GM21717 (cell line): ENCODE results near the gene LRRC30.

ENCODE experiments used
- ATAC-seq: cut with Tn5 transposase; IDR thresholded peaks from one replicate; pipeline ENCODE4 v1.9.1; 2021; ENCODE audit warnings: mild to moderate bottlenecking, moderate library complexity; ENCODE audit not compliant: unreplicated experiment

LRRC30 gene

DNA sequence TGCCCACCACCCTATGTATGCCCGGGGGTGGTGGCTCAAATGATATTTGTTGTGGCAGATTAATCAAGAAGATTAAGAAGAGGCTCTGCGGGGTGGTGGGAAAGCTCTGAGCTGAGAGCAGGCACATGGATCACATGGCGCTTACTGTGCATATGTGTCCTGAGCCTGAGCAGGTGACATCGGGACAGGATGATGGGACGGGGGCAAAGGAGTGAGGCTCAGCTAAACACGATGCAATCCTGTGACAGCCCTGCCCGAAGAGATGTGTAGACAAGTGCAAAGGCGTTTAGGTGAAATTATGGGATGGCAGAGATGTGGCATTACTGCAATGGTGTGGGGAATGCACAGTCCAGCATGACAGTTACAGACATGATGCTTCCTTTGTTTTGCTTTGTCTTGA, 6.0 kb downstream of the LRRC30 start:
- ATAC-seq = no peak

DNA sequence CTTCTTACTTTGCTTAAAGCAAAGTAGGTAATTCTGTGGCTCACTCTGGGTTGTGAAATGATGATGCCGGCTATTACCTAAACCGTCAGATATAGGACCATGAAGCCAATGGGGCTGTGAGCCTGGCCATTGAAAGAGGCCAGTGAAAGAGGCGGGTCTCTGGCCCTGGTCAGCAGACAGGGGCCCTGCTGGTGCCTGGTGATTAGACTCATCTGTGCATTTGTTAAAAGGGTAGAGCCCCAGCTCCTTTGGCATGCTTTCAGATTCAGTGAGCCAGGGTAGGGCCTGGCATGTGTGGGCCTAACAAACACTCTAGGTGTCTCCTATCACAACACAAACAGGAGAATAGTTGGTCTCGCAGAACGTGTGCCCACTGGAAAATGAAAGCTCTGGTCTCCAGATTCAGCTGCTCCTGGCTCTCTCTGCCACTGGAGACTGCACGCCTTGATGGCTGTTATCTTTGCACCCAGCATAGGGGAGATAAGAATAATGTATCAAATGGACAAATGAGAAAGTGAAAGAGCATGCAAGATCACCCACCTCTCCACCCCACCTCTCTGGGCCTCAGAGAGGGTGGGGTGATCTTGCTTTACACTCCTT, 6.9 kb downstream of the LRRC30 start:
- ATAC-seq = no peak

DNA sequence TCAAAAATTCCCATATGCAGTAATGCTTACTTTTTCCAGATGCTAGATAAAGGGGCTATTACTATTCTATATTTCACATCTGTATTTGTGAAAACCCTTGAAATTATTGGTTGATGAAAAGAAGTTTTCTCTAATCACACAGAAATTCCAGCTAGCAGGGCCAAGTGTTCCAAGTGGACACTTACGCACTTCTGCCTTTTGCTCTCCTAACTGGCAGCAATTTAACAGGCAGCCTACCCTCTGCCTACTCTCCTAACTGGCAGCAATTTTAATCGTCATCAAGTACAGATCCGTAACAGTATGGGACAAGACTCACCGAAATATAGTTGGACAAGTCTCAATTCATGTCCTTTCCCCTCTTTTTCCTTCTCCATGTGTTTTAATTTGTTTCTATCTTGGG, 12.0 kb downstream of the LRRC30 start:
- ATAC-seq = no peak

GRCh38 chr18:7248877-7249276, 18.0 kb downstream of the LRRC30 start:
- ATAC-seq = no peak

GRCh38 chr18:7254163-7254562, 23.3 kb downstream of the LRRC30 start:
- no peak for ATAC-seq

DNA sequence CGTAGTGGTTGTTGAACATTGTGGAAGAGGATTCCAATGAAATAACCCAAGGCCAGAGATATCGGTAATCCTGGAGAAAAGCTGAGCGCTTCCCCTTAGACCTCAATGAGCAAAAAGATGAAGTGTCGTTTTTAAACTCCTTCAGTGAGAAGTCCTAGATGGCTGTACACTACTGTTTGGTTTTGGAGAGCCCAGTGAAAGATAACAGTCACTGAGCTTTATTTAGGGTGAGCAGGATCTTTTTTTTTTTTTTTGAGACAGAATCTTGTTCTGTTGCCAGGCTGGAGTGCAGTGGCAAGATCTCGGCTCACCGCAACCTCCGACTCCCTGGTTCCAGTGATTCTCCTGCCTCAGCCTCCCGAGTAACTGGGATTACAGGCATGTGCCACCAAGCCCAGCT, 24.2 kb downstream of the LRRC30 start:
- no peak for ATAC-seq

GRCh38 chr18:7255643-7256042, 24.8 kb downstream of the LRRC30 start:
- ATAC-seq = no peak

DNA sequence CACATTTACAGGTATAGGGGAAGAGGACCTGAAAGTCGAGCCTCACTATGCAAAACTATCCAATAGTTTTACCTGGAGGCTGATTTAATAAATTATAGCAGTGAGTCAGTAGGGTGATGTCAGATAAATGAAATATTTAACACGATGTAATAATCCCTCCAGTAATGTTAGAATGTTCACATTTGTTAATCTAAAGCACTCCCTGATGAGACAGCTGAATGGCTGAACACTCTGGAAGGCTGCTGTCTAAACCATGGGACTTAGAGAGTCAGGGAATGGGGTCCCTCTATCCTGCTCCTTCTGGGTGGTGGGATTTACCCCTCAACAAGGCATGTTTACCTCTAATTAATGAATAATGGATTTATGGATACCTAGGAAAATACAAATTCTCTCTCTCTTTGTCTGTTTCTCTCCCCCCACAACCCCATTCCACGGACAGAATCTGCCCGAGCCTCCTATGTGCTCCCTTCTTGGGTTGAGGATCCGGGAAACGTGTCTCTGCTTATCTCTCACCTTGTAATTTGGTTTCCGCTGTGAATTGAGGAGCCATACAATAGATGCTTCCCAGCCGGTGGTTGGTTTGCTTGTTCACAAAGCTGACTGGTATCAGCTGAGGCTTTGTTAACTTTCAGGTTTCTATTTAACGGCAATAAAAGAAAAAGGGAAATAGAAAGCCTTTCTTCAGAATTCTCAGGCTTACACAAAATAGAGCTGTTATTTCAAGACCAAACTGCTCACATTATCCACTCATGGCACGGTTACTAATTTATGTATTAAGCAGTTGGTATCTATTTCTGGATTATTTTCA, 25.9 kb downstream of the LRRC30 start:
- no peak for ATAC-seq

DNA sequence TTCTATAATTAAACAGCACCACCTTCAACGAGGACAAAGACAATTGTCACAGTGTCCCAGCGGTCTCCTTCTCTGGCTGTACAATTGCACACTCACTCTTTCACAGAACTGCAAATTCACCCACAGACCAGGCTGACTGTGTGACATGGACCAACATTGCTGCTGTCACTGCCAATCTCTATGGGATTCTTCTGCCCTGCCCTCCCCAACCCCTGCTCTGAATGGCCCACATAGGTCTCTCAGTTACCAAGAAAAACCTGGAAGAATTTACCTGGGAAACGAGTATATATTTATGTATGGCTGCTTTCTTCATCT, 26.5 kb downstream of the LRRC30 start:
- no peak for ATAC-seq

GRCh38 chr18:7259475-7259874, 28.6 kb downstream of the LRRC30 start:
- no peak for ATAC-seq

DNA sequence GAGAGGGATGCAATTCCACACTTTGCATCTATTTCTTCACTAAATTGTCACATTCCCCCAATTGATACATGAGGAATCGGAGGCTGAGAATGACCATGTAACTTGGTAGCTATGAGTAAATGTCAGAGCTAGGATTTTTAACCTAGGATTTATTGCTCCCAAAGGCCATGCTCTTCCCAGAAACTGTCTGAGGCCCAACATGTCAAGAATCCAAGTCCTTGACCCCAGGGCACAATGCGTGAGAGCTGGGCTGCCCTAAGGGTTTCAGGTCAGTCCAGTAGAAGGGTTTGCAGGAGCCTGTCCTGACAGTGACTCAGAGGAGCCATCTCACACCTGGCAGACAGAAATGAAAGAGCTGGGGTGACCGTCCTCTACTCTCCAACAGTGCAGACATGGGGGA, 30.3 kb downstream of the LRRC30 start:
- ATAC-seq = no peak

DNA sequence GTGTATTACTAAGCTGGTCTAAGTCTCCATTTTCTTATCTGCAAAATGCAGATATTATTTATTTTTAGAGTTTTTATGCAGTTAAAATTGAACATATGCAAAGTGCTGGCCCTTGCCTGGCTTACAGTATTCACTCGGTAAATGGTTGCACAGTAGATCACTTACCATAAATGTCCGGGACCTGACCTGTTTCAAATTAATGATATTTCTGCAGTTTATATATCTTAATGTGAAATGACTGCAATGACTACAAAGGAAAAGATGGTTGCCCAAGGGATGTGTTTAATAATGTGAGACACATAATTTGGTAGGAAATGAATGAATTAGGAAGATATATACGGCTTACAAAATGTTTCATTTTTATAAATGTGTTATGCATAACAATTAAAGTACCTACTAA, 37.1 kb downstream of the LRRC30 start:
- ATAC-seq = no peak

DNA sequence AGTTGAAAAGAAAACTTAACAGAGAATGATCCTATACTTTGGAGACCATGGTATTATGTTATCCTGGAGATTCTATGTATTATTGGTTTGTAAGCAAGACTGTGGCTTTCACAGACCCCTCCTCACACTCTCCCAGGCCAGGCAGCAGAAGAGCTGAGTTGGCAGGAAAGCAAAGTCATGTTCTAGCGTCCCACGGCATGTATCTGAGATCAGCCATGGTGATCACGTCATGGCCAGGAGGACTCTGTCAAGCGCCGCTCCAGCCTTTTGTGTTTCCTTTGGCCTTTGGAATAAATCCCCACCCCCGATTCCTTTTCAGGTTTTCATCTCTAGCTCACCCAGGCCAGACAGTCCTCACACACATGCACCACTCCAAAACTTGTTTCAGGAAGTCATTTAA, 39.1 kb downstream of the LRRC30 start:
- no peak for ATAC-seq

DNA sequence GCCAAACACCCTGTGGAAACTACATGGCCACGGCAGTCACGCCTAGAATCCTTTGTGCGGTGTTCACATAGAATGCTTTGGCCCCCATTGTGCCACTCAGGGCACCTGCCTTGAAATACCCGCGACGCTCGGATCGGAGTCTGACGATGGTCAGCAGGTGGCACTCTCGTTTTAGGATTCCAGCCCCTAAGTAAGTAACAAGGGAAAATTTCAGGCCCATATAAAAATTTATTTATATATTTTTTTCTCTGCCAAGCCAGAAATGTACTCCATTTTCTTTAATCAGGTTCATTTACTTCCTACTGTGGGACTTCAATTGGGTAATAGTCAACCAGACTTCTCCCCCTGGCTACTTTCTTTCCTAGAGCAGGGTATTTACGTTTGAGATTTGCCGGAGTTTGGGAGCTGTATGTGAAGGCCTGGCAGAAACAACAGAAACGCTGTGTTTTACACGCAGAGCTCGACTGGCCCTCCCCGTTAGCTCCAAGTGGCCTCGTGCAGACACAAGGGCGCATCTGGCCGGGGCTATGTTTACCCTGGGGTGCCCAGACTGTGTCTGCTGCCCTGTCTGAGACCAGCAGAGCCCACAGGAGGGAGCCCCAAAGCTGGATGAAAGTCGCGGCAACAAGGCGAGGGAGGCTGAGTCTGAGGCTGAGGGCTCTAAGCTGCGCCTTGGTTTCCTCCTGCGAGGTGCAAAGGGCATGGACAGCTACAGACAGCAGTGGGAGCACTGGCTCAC, 41.6 kb downstream of the LRRC30 start:
- no peak for ATAC-seq

DNA sequence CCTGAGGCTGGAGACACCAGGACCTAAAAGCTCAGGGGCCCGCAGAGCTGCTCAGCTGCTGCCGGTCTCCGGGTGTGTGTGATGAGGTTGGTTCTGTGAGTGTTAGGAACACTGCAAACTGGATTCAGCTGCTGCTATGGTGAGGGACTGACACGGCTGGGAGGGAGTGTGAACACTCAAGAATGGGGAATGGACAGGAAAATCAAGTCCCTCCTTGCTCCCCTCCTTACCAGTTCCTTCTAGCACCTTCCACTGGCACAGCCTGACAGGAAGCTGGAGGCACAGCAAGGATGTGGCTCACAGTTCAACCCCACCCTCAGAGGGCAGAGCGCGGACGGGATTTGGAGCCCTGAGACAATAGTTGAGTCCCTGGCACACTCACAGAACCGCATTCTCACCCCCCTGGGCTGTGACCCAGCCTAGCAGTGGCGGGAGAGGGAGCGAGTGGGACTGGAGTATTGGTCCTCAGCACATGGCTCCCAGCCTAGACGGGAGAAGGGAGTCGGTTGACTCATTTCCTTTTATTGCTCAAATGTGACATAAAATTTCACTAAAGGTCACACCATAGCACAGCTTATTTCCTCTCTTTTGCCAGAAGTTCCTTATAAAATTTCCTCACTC, 42.5 kb downstream of the LRRC30 start:
- no peak for ATAC-seq

- no peak for ATAC-seq
Measured at GRCh38 chr18:7281579-7281978, 50.7 kb downstream of the LRRC30 start.
